ENCODE measurements around the gene ZNF516. TPM values are rescaled to one million over a fixed set of nuclear protein-coding genes. Genes with fewer than 3 reads are reported as not detected.

The ZNF516 gene
- polyA plus RNA-seq, 2 of the 4 experiments (the other 2 are of a cell fraction) = 3.9 to 4.9 TPM

- FAIRE-seq (no peak), DNase-seq (ENCODE audit: low read depth in 1 of 2, low spot score in 1 of 2) (no peak), ATAC-seq (no peak)
- no peak overlapping the region for H3K4me2 ChIP-seq
- H3K9me3 ChIP-seq = no peaks in the 10 kb centered on the region
- no peak overlapping the region for H3K27ac ChIP-seq
- POLR2A ChIA-PET = no interaction called here
- whole genome bisulfite sequencing (ENCODE audit: missing lambda C conversion rate) = 93% methylated on average over 26 of the region's 32 CpGs
- no peak overlapping the region for H3K4me3 ChIP-seq
- CTCF ChIA-PET = interaction anchor here (1.0 to 1.3 kb wide), 2 partner anchors 124 to 331 kb away, joined by 3 to 4 read pairs; no protein-coding TSS in a partner anchor
- no peak for TF ChIP-seq CBX2 (IDR thresholded peaks at IDR 0.05; ENCODE audit: borderline replicate concordance, low read depth)
- TF ChIP-seq MAFK (IDR thresholded peaks at IDR 0.05; ENCODE audit: partially characterized antibody) = no peak
- TF ChIP-seq FOSB (CRISPR knock-in tag; IDR thresholded peaks at IDR 0.05) = no peak
- TF ChIP-seq ESRRA (IDR thresholded peaks at IDR 0.05; ENCODE audit: borderline replicate concordance, low read length) = no peak
- no peak for TF ChIP-seq JUN (IDR thresholded peaks at IDR 0.05)
- no peak for TF ChIP-seq CHD4 (IDR thresholded peaks at IDR 0.05; ENCODE audit: borderline replicate concordance)
- H3K4me1 ChIP-seq = peaks cover 15% of the 10 kb centered on the region
These were observed 116.4 kb downstream of the ZNF516 start for GRCh38 chr18:76378526-76379215.

DNA sequence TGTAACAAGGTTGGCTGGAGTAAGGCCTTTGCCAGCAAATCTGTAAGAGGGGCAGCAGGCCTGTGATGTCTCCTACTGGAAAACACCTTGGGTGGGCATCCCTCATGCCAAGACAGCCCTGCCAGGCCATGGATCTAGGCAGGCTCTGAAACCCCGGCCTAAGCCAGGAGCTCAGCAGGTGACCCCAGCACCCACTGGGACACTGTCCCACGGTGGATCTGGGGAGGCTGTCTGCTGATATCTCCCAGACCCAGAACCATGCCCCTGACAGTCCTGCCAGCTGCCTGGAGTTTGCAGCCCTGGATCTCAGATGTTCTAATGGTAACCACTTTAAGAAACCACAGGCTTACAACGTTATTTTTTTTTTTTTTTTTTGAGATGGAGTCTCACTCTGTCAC, 117.7 kb downstream of the ZNF516 start:
- H3K27ac ChIP-seq = no peak overlapping the region
- H3K4me2 ChIP-seq = no peak overlapping the region; the same call in 2 of the 3 replicates
- ChIA-PET POLR2A (no interaction called here), CTCF (interaction anchor here (0.6 to 1.0 kb wide), 2 partner anchors 122 to 410 kb away, joined by 3 to 4 read pairs; no protein-coding TSS in a partner anchor)
- H3K4me1 ChIP-seq = peaks cover 15% of the 10 kb centered on the region
- H3K4me3 ChIP-seq = no peak overlapping the region
- 90% methylated on average over 2 of the region's 3 CpGs for WGBS (ENCODE audit: missing lambda C conversion rate)
- TF ChIP-seq POLR2AphosphoS2 (conservative IDR thresholded peaks at IDR 0.05; ENCODE audit: low read length) = no peak
- TF ChIP-seq ZFP36 (IDR thresholded peaks at IDR 0.05; ENCODE audit: borderline replicate concordance, partially characterized antibody) = no peak
- no peak for TF ChIP-seq RAD21 (conservative IDR thresholded peaks at IDR 0.05 in 1 of 2, IDR thresholded peaks at IDR 0.05 in 1 of 2)
- TF ChIP-seq PBX3 (IDR thresholded peaks at IDR 0.05) = no peak
- TF ChIP-seq HMGXB4 (CRISPR knock-in tag; IDR thresholded peaks at IDR 0.05; ENCODE audit: borderline replicate concordance) = no peak
- no peak for TF ChIP-seq BHLHE40 (IDR thresholded peaks at IDR 0.05; ENCODE audit: low read depth, low read length)
- TF ChIP-seq RNF2 (IDR thresholded peaks at IDR 0.05; ENCODE audit: borderline replicate concordance, low read depth) = no peak
- TF ChIP-seq EHMT2 (IDR thresholded peaks at IDR 0.05; ENCODE audit: low read depth) = no peak
- TF ChIP-seq NPAS2 (CRISPR knock-in tag; IDR thresholded peaks at IDR 0.05; ENCODE audit: borderline replicate concordance) = no peak
- TF ChIP-seq, protein P1, sequence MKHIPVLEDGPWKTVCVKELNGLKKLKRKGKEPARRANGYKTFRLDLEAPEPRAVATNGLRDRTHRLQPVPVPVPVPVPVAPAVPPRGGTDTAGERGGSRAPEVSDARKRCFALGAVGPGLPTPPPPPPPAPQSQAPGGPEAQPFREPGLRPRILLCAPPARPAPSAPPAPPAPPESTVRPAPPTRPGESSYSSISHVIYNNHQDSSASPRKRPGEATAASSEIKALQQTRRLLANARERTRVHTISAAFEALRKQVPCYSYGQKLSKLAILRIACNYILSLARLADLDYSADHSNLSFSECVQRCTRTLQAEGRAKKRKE (CRISPR knock-in tag; IDR thresholded peaks at IDR 0.05; ENCODE audit: low read depth) = no peak
- TF ChIP-seq MAX (IDR thresholded peaks at IDR 0.05) = no peak
- TF ChIP-seq MAFK (IDR thresholded peaks at IDR 0.05; ENCODE audit: partially characterized antibody) = no peak
- TF ChIP-seq HOXB13 (CRISPR knock-in tag; IDR thresholded peaks at IDR 0.05; ENCODE audit: low read depth) = no peak
- DNase-seq (ENCODE audit: low read depth in 1 of 2, low spot score in 1 of 2) = no peak
- FAIRE-seq = no peak
- no peak for ATAC-seq
- no peaks in the 10 kb centered on the region for H3K9me3 ChIP-seq

Measured in A549 (cell line).